Mononuclear cell (primary cell): ENCODE measurements around the gene ATAD2B. TPM values are rescaled to one million over a fixed set of nuclear protein-coding genes. Genes with fewer than 3 reads are reported as not detected.
"Not testable (repeated sequence)": the region's sequence is repeated elsewhere in the genome, so short reads cannot be mapped to it uniquely, and the experiment has no call there.

ENCODE experiments used
- H3K27me3 ChIP-seq: 2 replicates; pipeline ENCODE4 v1.6.0; 2011; ENCODE audit warnings: low read length, control low read depth; ENCODE audit not compliant: insufficient read depth
- H3K4me1 ChIP-seq: 2 replicates; pipeline ENCODE4 v1.5.1; 2011; ENCODE audit warnings: mild to moderate bottlenecking, low read length, control low read depth; ENCODE audit not compliant: insufficient read depth
- H3K4me3 ChIP-seq: 2 replicates; pipeline ENCODE4 v1.5.1; 2011; ENCODE audit warnings: mild to moderate bottlenecking, low read length, moderate library complexity
- H3K9me3 ChIP-seq: 2 replicates; pipeline ENCODE4 v1.5.1; 2011; ENCODE audit warnings: low read depth, mild to moderate bottlenecking, control low read depth, low read length
- total RNA-seq: library from RNA; depleted of rRNA; stranded (reverse); fragments of >200 nt; gene quantifications from one replicate; pipeline ENCODE4 v1.2.3, GENCODE V29; 2012

Gene ATAD2B
- total RNA-seq, 1 donor, result 55.2 TPM

GRCh38 chr2:23767876-23768621 is 158.9 kb downstream of the ATAD2B start:
- Histone ChIP-seq H3K27me3 (no peaks in the 10 kb centered on the region), H3K4me1 (peaks cover 26% of the 10 kb centered on the region), H3K9me3 (no peaks in the 10 kb centered on the region), H3K4me3 (no peak overlapping the region)

GRCh38 chr2:23762141-23762540 is 164.8 kb downstream of the ATAD2B start:
- Histone ChIP-seq H3K4me1 (peaks cover 8% of the 10 kb centered on the region), H3K9me3 (no peaks in the 10 kb centered on the region), H3K27me3 (no peaks in the 10 kb centered on the region), H3K4me3 (no peak overlapping the region)

- Histone ChIP-seq H3K4me1 (peaks cover 6% of the 10 kb centered on the region), H3K4me3 (no peak overlapping the region), H3K27me3 (no peaks in the 10 kb centered on the region), H3K9me3 (no peaks in the 10 kb centered on the region)
Measured at GRCh38 chr2:23761638-23762037, 165.3 kb downstream of the ATAD2B start.

GRCh38 chr2:23760736-23761135 is 166.2 kb downstream of the ATAD2B start:
- Histone ChIP-seq H3K4me1 (peaks cover 6% of the 10 kb centered on the region), H3K9me3 (no peaks in the 10 kb centered on the region), H3K4me3 (no peak overlapping the region), H3K27me3 (no peaks in the 10 kb centered on the region)

- H3K4me3 ChIP-seq, result no peak overlapping the region
- H3K9me3 ChIP-seq, result no peaks in the 10 kb centered on the region
- H3K27me3 ChIP-seq, result no peaks in the 10 kb centered on the region
- peaks cover 6% of the 10 kb centered on the region for H3K4me1 ChIP-seq
Measured at GRCh38 chr2:23757686-23758433, 169.1 kb downstream of the ATAD2B start.

GRCh38 chr2:23756593-23757292 is 170.2 kb downstream of the ATAD2B start:
- Histone ChIP-seq H3K9me3 (no peaks in the 10 kb centered on the region), H3K4me1 (peaks cover 5% of the 10 kb centered on the region), H3K4me3 (no peak overlapping the region), H3K27me3 (no peaks in the 10 kb centered on the region)

- H3K9me3 ChIP-seq, result no peaks in the 10 kb centered on the region
- no peaks in the 10 kb centered on the region for H3K4me1 ChIP-seq
- no peaks in the 10 kb centered on the region for H3K27me3 ChIP-seq
- H3K4me3 ChIP-seq, result no peak overlapping the region
Measured at GRCh38 chr2:23754970-23755369, 172.0 kb downstream of the ATAD2B start.

GRCh38 chr2:23753291-23754010 is 173.5 kb downstream of the ATAD2B start:
- Histone ChIP-seq H3K9me3 (no peaks in the 10 kb centered on the region), H3K4me3 (no peak overlapping the region), H3K4me1 (no peaks in the 10 kb centered on the region), H3K27me3 (no peaks in the 10 kb centered on the region)

- Histone ChIP-seq H3K27me3 (no peaks in the 10 kb centered on the region), H3K9me3 (no peaks in the 10 kb centered on the region), H3K4me1 (no peaks in the 10 kb centered on the region), H3K4me3 (no peak overlapping the region)
Measured at GRCh38 chr2:23751747-23752265, 175.1 kb downstream of the ATAD2B start.

- H3K9me3 ChIP-seq, result no peaks in the 10 kb centered on the region
- H3K4me1 ChIP-seq, result no peaks in the 10 kb centered on the region
- no peak overlapping the region for H3K4me3 ChIP-seq
- no peaks in the 10 kb centered on the region for H3K27me3 ChIP-seq
Measured at GRCh38 chr2:23746141-23746863, 180.6 kb downstream of the ATAD2B start.

GRCh38 chr2:23745726-23746105 is 181.2 kb downstream of the ATAD2B start:
- Histone ChIP-seq H3K4me3 (no peak overlapping the region), H3K4me1 (no peaks in the 10 kb centered on the region), H3K9me3 (no peaks in the 10 kb centered on the region), H3K27me3 (no peaks in the 10 kb centered on the region)

GRCh38 chr2:23745068-23745725 is 181.7 kb downstream of the ATAD2B start:
- Histone ChIP-seq H3K27me3 (no peaks in the 10 kb centered on the region), H3K9me3 (no peaks in the 10 kb centered on the region), H3K4me3 (no peak overlapping the region), H3K4me1 (no peaks in the 10 kb centered on the region)

GRCh38 chr2:23736783-23737182 is 190.1 kb downstream of the ATAD2B start:
- not testable (repeated sequence) for H3K9me3 ChIP-seq, H3K27me3 ChIP-seq, H3K4me1 ChIP-seq, H3K4me3 ChIP-seq

- no peaks in the 10 kb centered on the region for H3K9me3 ChIP-seq
- H3K4me3 ChIP-seq, result no peak overlapping the region
- no peaks in the 10 kb centered on the region for H3K4me1 ChIP-seq
- H3K27me3 ChIP-seq, result no peaks in the 10 kb centered on the region
Measured at GRCh38 chr2:23734416-23734815, 192.5 kb downstream of the ATAD2B start.
